Glomerular visceral epithelial cell (primary cell): ENCODE measurements around the gene ACAD8.
"Not testable (repeated sequence)": the region's sequence is repeated elsewhere in the genome, so short reads cannot be mapped to it uniquely, and the experiment has no call there.

Source experiments
- DNase-seq: peaks from one replicate; pipeline ENCODE4 v3.0.0-alpha.2; 2016; ENCODE audit errors: extremely low spot score

Gene ACAD8

GRCh38 chr11:134240592-134240991 is 12.8 kb upstream of the ACAD8 start:
- DNase-seq, result no peak

DNA sequence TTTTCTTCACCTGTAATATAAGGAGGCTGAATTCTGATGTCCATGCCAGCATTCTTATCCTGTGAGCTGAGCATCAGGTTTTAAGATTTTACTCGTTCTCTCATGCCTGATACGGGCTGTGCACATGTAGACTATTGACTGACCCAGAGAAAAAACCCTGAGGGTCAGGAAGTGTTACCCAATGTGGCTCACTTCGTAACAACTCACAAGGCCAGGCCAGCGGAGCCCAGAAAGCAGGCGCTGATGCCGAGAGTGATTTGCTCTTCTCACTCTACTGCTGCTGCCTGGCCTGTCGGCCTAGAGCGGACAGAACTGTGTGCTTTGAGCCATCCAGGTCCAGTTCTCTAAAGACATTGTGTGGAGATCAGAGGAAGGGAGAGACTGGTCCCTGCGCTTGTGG is 11.0 kb upstream of the ACAD8 start:
- DNase-seq, result no peak

- DNase-seq, result no peak
Observed at GRCh38 chr11:134243913-134244312, 9.5 kb upstream of the ACAD8 start.

- DNase-seq, result peak; percentile 27
Observed at GRCh38 chr11:134244593-134244992, 8.8 kb upstream of the ACAD8 start.

- no peak for DNase-seq
Observed at GRCh38 chr11:134245434-134245833, 7.9 kb upstream of the ACAD8 start.

GRCh38 chr11:134246100-134246499 is 7.3 kb upstream of the ACAD8 start:
- no peak for DNase-seq

- DNase-seq, result no peak
Observed at GRCh38 chr11:134246678-134247077, 6.7 kb upstream of the ACAD8 start.

DNA sequence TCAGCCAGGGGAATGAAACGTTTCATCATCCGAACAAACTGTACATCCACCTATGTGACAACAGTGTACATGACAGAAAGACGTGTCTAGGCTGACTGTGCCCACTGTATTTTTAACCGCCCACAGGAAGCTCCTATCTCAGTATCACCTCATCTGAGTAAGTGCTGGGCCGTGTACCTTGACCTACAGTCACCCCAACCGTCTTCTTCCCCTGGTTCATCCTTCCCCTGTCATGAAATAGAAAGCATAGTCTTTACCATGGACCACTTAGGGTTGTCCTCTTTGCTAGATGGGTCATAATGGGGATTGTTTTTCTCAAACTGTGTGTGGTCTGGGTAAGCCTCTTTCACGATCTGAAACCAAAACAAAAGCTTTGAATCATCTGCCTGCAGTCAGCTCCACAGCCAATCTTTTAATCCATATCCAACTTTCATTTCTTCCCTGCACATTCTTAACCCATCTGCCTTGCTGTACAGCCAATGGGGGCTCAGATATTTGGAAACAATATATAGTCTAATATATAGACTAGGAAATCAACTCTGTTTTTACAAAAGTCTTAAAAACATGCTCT is 4.4 kb upstream of the ACAD8 start:
- no peak for DNase-seq

- DNase-seq, result no peak
Observed at GRCh38 chr11:134250246-134250645, 3.1 kb upstream of the ACAD8 start.

GRCh38 chr11:134250675-134251074 is 2.7 kb upstream of the ACAD8 start:
- DNase-seq, result no peak

DNA sequence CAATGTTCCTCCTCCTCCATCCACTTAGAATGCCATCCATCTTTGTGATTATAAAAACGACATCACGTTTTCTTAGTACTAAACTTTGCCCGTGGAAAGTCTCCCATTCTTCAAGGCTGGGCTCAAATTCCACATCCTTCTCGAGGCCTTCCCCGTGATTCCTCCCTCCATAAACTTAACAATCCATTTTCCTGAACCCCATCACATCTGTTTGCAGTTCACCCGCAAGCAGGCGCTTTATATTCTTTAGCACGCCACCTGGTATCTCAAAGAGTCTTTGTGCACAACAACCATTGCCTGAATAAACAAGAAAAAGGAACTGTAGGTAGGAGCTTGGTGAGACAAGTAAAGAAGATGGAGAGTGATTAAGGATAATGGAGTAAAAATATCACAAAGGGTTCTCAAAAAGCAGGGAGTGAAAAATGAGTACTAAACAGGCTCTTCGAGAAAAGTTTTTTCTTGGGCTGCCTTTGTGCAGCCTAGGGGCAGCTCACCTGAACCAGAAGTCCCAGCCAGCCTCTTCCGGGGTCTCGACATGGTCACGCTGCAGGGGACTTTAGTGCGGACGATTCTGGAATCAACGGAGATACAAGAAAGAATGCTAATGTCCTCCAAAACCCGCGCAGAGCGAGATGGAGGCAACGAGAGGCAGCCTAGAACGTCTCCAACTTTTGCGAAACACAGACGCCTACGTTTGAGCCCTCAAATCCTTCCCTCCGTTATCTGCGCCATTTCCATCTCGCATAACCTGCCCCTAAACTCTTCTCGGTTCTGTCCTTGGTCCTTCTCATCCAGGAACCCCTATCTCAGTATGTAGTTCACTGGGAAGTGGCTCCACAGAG is 801 bp upstream of the ACAD8 start:
- DNase-seq, result no peak

- no peak for DNase-seq
Observed at GRCh38 chr11:134254433-134255183, 1.2 kb downstream of the ACAD8 start.

GRCh38 chr11:134255184-134255561 is 1.8 kb downstream of the ACAD8 start:
- not testable (repeated sequence) for DNase-seq

- DNase-seq, result no peak
Observed at GRCh38 chr11:134257101-134257500, 3.7 kb downstream of the ACAD8 start.

DNA sequence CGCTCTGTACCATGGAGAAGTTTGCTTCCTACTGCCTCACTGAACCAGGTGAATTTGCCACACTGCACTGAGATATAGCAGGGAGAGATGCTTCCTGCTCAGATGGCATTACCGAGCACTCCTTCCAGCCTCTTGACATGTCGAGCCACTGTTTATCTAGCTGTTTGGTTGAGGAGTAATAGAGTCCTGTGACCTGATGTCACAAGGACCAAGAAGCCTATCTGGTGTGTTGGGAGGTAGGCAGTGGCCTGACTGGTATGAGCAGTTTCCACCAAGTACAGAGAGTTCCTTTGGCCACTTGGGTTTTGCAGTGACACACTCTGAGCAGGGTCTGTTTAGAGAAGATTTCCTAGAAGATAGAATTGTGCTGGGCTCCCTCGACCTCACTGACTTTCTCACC is 5.2 kb downstream of the ACAD8 start:
- no peak for DNase-seq

GRCh38 chr11:134260503-134260902 is 7.1 kb downstream of the ACAD8 start:
- DNase-seq, result no peak

- DNase-seq, result no peak
Observed at GRCh38 chr11:134260983-134261382, 7.6 kb downstream of the ACAD8 start.

GRCh38 chr11:134261626-134262488 is 8.5 kb downstream of the ACAD8 start:
- no peak for DNase-seq

GRCh38 chr11:134264966-134265764 is 11.8 kb downstream of the ACAD8 start:
- DNase-seq, result no peak

- DNase-seq, result no peak
Observed at GRCh38 chr11:134266440-134266839, 13.1 kb downstream of the ACAD8 start.

GRCh38 chr11:134266841-134267251 is 13.5 kb downstream of the ACAD8 start:
- no peak for DNase-seq
